HG02623 (cell line): ENCODE data around the gene MAG.
"Not testable (repeated sequence)": the region's sequence is repeated elsewhere in the genome, so short reads cannot be mapped to it uniquely, and the experiment has no call there.

Experiments
- ATAC-seq: cut with Tn5 transposase; IDR thresholded peaks from one replicate; pipeline ENCODE4 v1.9.1; 2021; ENCODE audit warnings: moderate library complexity; ENCODE audit not compliant: unreplicated experiment

MAG gene

GRCh38 chr19:35357867-35358573 is 66.1 kb downstream of the MAG start, which contains the start of gene FFAR3:
FFAR3 (plus strand) TSS chr19:35358460; CDS start chr19:35358891, 431 bp downstream.
- no peak for ATAC-seq

GRCh38 chr19:35358834-35359233 is 66.9 kb downstream of the MAG start:
- not testable (repeated sequence) for ATAC-seq

GRCh38 chr19:35359395-35359794 is 67.4 kb downstream of the MAG start:
- not testable (repeated sequence) for ATAC-seq

- not testable (repeated sequence) for ATAC-seq
These were observed 68.1 kb downstream of the MAG start for GRCh38 chr19:35360081-35360480.

- ATAC-seq = no peak
These were observed 69.0 kb downstream of the MAG start for GRCh38 chr19:35360880-35361420.

GRCh38 chr19:35362261-35363000 is 70.5 kb downstream of the MAG start:
- ATAC-seq = no peak

- ATAC-seq = no peak
These were observed 71.1 kb downstream of the MAG start for GRCh38 chr19:35363001-35363590.
